GM21381 (cell line): ENCODE measurements around the gene ASL.
"Not testable (repeated sequence)": the region's sequence is repeated elsewhere in the genome, so short reads cannot be mapped to it uniquely, and the experiment has no call there.

Source experiments
- ATAC-seq: cut with Tn5 transposase; IDR thresholded peaks from one replicate; pipeline ENCODE4 v1.9.1; 2021; ENCODE audit warnings: mild to moderate bottlenecking, moderate library complexity; ENCODE audit not compliant: unreplicated experiment

The ASL gene

DNA sequence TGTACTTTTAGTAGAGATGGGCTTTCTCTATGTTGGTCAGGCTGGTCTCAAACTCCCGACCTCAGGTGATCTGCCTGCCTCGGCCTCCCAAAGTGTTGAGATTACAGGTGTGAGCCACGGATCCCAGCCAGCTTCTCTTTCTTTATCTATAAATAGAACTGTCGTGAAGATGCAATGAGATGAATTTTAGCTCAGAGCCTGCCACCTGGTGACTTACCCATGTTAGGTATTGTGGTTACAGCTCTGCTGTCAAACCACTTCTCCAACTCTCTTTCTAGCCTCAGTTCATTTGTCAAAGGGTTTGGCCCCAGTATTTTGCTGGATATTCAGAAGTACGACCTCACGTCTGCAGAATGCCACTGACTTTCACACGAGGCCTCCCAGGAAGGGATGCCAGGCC, 3.4 kb upstream of the ASL start:
- ATAC-seq = not testable (repeated sequence)

DNA sequence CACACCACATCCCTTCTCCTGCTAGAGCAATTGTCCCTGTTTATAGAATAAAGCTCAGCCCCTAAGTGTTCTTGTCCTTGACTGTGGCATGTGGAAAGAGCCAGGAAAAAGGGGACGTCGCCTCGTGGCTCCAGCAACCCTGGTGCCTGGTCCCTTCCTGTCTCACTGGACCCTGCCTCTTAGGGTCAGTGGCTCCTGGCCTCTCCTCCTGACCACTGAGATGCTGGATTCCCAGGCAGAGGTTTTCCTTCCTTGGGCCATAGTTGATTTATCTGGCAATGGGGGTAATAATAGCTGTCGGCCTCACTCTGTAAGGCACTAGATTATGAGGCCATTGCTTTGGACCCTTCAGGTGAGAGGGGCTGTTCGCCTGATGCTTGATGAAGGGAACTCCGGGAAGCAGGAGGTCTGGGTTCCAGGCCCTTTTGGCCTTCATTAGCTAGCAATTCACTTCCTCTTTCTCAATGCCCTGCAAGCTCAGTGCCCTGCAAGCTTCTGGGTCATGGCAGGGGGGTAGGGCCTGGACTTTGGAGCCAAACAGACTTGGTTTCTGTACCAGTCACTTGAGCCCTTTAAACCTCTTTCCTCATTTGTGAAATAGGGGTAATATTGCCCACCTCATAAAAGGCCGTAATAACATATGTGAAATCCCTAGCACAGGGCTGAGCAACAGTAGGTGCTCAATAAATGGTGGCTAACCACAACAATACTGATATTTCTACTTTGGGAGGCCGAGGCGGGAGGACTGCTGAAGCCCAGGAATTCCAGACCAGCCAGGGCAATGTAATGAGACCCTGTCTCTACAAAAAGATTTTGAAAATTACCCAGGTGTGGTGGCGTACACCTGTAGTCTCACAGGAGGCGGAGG, 1.1 kb downstream of the ASL start:
- no peak for ATAC-seq

DNA sequence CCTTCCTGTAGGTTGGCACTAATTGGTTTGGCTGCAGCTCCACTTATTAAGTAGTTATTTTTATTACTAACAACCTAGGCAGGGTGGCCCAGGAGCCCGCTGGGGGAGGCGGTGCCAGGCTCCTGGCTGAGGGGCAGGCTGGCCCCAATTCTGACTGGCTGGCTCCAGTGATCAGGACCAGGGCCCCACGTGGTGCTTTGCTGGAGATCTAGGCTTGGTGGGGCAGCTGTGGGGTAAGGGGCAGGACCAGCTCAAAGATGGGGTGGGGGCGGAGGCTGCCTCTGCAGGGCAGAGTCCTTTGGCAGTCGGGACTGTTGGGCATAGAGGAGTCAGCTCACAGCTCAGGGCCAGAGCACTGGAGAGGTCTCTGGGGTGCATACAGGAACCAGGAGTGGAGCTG, 2.4 kb downstream of the ASL start:
- no peak for ATAC-seq

DNA sequence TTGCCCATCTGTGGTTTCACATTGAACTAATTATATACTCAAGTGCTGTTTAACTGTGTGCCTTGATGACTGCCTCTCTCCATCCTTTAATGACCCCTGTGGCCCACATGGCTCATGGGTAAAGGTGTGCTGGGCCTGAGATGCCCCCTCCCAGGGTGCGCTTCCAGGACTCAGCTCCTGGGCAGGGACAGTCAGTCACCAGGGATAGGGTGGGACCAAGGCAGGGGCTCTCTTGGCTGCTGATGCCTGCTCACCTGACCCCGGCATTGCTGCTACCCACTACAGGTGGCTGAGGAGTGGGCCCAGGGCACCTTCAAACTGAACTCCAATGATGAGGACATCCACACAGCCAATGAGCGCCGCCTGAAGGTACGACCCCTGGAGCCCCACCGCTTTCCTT, 6.5 kb downstream of the ASL start:
- no peak for ATAC-seq

DNA sequence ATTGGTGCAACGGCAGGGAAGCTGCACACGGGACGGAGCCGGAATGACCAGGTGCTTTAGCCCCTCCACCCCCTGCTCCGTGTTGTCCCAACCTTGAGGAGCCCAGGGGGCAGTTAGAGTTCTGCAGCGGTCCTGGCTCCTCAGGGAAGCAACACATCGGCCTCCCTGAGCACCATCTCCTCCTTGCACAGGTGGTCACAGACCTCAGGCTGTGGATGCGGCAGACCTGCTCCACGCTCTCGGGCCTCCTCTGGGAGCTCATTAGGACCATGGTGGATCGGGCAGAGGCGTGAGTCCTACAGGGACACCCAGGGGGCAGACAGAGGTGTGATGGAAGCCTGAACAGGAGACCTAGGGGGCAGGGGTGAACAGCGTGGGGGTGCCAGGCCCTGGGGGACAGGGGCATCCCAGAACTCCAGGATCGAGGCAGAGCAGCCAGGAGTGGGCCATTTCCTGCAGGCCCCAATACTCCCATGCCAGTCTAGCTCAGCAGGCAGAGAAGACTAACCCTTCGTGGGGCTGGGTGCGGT, 7.3 kb downstream of the ASL start:
- ATAC-seq = no peak

DNA sequence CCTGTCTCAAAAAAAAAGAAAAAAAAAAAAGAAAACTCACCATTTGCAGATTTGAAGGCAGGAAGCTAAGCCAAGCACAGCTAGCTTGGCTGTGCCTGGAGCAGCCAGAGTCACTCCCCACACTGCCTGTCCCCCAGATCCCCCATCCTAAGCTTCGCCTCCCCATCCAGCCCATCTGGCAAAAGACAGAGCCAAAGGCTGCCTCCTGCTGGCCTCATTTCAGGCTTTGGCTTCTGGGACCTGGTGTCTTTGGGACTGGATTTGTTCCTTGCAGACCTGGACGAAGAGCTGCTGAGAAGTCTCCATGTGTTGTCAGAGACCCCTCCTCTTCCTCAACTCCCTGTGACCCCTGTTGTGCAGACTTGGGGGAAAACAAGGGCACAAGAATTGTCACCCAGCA, 8.1 kb downstream of the ASL start:
- ATAC-seq = no peak

DNA sequence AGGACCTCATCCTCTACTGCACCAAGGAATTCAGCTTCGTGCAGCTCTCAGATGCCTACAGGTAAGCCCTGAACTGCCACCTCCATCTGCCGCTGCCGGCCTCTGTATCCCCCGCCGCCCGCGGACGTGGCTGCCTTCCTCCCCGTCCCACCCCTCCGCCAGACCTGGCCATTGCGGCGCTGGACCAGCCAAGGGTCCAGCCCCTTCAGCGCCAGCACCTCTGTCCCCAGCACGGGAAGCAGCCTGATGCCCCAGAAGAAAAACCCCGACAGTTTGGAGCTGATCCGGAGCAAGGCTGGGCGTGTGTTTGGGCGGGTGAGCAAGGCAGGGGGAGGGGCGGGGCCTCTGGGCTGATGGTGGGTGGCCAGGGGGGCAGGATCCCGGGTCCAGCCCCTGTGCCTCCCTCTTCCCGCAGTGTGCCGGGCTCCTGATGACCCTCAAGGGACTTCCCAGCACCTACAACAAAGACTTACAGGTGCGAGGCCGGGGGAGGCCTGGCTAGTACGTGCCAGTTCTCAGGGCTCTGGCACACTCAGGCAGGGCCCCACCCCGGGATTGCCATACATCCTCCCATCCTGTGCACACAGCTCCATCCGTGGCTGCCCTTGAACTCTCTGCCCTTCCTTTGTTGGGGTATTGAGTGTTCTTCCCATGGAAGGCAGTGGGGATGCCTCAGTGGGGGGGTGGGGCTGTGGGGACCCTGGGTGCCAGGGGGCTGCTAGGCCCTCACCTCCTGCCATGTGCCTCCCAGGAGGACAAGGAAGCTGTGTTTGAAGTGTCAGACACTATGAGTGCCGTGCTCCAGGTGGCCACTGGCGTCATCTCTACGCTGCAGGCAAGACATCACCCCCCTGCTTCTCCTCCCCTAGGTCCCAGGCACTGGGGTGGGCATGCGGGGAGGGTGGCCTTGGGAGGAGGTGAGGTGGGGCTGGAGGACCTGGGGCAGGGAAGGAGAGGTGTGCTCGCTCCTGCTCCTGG, 13.5 kb downstream of the ASL start:
- no peak for ATAC-seq

DNA sequence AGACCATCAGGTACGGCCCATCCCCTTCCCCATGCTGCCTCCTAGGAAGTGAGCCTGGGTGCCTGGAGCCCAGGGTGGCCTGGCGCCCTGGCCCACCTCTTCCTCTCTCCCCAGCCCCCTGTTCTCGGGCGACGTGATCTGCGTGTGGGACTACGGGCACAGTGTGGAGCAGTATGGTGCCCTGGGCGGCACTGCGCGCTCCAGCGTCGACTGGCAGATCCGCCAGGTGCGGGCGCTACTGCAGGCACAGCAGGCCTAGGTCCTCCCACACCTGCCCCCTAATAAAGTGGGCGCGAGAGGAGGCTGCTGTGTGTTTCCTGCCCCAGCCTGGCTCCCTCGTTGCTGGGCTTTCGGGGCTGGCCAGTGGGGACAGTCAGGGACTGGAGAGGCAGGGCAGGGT, 17.0 kb downstream of the ASL start:
- ATAC-seq = no peak

DNA sequence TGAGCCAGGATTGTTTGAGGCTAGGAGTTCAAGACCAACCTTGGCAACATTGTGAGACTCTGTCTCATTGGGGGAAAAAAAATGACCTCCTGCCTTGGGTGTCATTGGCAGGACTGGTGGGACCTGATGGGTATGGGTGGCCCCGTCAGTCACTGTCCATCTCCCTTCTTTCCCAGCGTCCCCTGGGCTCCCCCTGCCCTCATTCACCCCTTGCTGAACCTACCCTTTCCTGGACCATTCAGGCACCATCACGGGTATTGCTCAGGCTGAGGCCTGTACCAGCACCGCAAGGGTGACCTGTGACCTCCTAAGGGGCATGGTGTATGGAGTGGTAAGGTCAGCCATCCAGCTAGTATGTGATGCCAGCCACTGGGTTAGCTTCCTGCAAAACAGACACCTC, 19.4 kb downstream of the ASL start:
- no peak for ATAC-seq

DNA sequence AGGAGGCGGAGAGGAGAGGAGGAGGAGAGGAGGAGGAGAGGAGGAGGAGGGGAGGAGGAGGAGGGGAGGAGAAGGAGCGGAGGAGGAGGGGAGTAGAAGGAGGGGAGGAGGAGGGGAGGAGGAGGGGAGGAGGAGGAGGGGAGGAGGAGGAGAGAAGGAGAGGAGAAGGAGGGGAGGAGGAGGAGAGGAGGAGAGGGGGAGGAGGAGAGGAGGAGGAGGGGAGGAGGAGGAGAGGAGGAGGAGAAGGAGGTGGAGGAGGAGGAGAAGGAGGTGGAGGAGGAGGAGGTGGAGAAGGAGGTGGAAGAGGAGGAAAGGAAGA, 23.6 kb downstream of the ASL start:
- no peak for ATAC-seq

DNA sequence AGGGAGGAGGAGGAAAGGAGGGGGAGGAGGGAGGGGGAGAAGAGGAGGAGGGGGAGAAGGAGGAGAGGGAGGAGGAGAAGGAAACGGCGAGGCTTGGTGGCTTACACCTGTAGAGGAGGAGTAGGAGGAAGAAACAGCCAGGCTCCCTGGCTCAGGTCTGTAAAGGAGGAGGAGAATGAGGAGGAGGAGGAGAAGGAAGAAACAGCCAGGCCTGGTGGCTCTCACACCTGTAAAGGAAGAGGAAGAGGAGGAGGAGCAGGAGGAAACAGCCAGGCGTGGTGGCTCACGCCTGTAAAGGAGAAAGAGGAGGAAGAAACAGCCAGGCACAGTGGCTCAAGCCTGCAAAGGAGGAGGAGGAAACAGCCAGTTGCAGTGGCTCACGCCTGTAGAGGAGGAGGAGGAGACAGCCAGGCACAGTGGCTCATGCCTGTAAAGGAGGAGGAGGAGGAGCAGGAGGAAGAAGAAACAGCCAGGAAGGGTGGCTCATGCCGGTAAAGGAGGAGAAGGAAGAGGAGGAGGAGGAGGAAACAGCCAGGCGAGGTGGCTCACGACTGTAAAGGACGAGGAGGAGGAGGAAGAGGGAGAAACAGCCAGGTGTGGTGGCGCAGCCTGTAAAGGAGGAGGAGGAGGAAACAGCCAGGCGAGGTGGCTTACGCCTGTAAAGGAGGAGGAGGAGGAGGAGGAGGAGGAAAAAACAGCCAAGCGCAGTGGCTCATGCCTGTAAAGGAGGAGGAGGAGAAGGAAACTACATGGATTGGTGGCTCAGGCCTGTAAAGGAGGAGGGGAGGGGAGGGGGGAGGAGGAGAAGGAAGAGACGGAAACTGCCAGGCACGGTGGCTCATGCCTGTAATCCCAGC, 24.2 kb downstream of the ASL start:
- ATAC-seq = peak; percentile 85

DNA sequence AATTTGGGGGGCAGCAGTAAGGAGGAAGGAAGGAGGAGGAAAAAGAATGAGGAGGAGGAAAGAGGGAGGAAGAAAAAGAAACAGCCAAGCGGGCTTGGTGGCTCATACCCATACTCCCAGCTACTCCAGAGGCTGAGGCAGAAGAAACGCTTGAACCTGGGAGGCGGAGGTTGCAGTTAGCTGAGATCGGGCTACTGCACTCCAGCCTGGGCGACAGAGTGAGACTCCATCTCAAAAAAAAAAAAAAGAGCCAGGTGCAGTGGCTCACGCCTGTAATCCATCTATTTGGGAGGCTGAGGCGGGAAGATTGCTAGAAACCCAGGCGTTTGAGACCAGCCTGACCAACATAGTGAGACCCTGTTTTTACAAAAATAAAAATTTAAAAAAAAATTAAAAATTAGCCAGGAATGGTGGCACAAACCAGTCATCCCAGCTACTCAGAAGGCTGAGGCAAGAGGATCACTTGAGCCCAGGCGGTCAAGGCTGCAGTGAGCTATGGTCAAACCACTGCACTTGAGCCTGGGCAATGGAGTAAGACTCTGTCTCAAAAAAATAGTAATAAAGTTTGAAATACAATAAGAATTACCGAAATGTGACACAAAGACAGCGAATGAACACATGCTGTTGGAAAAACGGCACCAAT, 24.9 kb downstream of the ASL start:
- ATAC-seq = no peak

DNA sequence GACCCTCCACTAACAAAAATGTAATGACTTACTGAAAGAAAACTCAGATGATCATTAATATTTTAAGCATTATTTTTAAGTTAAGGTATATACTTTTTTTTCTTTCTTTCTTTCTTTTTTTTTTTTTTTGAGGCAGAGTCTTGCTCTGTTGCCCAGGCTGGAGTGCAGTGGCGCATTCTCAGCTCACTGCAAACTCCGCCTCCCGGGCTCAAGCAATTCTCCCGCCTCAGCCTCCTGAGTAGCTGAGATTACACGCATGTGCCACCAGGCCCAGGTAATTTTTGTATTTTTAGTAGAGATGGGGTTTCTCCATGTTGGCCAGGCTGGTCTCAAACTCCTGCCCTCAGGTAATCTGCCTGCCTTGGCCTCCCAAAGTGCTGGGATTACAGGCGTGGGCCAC, 26.5 kb downstream of the ASL start:
- not testable (repeated sequence) for ATAC-seq

DNA sequence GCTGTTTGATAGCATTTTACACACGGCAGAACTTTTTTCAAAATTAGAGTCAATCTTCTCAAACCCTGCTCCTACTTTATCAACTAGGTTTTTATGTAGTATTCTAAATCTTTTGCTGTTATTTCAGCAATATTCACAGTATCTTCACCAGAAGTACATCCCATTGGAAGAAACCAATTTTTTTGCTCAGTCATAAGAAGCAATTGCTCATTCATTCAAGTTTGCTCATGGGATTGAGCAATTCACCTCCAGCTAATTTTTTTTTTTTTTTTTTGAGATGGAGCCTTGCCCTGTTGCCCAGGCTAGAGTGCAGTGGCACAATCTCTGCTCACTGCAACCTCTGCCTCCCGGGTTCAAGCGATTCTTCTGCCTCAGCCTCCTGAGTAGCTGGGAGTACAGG, 28.4 kb downstream of the ASL start:
- ATAC-seq = not testable (repeated sequence)

DNA sequence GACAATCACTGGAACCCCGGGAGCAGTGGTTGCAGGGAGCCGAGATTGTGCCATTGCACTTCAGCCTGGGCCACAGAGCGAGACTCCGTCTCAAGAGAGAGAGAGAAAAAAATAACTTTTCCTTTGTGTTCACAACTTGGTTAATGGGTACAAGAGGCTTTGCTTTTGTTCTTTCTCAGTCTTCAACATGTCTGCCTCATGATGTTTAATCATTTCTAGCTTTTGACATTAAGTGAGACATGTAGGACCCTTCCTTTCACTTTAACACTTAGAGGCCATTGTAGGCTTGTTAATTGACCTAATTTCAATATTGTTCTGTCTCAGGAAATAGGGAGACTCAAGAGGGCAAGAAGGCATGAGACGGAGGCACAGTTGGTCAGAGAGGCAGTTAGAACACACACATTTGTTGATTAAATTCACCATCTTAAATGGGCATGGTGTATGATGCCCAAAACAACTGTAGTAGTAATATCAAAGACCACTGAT, 29.7 kb downstream of the ASL start:
- no peak for ATAC-seq

DNA sequence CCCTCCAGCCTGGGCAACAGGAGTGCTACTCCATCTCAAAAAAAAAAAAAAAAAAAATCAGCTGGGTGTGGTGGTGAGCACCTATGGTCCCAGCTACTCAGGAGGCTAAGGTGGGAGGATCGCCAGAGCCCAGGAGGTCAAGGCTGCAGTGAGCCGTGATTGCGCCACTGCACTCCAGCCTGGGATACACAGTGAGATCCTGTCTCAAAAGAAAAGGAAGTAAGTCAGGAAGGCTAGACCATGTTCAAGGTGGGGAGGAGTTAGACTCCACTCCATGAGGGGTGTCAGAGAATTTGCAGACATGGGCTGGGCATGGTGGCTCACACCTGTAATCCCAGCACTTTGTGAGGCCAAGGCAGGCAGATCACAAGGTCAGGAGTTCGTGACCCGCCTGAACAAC, 32.8 kb downstream of the ASL start:
- ATAC-seq = not testable (repeated sequence)

DNA sequence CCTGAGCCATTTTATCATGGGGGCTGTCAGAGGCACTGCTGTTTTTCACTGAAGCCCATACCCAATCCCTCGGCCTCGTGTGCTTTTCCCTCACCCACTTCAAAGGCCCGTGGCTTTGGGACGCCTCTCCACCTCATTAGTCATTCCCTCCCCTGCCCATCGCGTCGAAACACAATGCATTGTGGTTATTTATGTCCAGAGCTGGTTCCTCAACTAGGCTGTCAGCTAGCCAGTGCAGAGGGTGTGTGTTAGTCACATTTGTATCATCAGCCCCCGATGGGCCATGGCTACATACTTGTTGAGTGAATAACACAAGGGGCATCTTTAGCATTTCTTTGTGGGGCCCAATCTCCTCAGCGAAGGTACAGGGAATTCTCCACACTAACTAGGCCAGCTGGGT, 35.2 kb downstream of the ASL start:
- no peak for ATAC-seq

DNA sequence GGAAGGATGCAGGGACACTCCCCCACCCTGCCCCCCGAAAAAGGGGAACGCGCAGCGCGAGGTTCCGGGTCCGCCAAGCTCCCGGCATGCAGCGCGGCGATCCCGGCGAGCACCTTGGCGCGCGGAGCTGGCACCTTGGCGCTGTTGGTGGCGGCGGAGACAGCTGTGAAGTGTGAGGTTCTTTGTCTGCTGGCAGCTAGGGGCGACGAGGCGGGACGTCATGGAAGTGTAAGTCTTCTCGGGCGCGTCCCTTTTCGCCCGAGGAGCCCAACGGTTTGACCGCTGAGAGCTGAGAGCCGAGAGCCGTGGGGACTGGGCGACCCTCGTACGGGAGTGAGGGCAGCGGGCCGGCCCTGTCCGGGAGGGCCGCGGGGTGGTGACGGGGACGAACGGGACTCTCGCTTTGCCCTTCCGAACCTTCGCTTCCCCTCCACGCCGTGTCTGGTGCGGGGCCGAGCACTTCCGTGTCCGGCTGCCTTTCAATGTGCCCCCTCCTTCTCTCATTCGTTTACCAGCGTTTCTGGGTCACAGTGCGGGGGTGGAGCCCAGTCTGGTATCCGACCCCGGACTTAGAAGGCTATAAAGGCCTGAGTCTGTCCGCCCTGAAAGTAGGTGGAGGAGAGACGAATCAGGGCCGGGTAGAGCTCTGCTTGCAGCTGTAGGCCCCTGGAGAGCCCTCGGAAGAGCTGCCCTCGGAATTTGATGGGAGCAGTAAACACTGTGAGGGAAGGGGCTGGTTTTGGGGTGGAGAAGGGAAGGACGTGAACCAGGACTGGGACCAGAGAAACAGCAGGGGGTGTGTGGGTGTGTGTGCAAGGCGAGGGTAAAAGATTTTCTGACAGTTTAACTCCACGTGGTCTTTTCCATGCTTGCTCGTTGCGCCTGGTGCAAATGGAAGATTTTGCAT, 39.4 kb downstream of the ASL start, which contains the start of gene CRCP:
TSS of gene CRCP (plus strand) at position 105 of the 907 bp plus-strand sequence. CDS start at position 221, 116 bp downstream.
- ATAC-seq = peak; percentile 81
